ENCODE measurements around the gene ENTHD1. TPM values are rescaled to one million over a fixed set of nuclear protein-coding genes. Genes with fewer than 3 reads are reported as not detected.

Gene ENTHD1
- total RNA-seq, 1 donor from 2014 or later, result not detected

GRCh38 chr22:39707351-39707750, 186.2 kb downstream of the ENTHD1 start:
- Mint-ChIP-seq H3K9me3 (no peaks in the 10 kb centered on the region), H3K4me3 (no peak overlapping the region), H3K4me1 (peaks cover 9% of the 10 kb centered on the region), H3K36me3 (ENCODE audit: low read depth) (no peaks in the 10 kb centered on the region), H3K27ac (ENCODE audit: unreplicated experiment) (no peak overlapping the region), H3K27me3 (ENCODE audit: low read depth) (peaks cover 32% of the 10 kb centered on the region)
- no peak for TF ChIP-seq CTCF (conservative IDR thresholded peaks at IDR 0.05)
- no peak for DNase-seq (ENCODE audit: low read depth, low spot score)

- H3K4me1 Mint-ChIP-seq, result peaks cover 9% of the 10 kb centered on the region
- no peak for TF ChIP-seq CTCF (conservative IDR thresholded peaks at IDR 0.05)
- no peak for DNase-seq (ENCODE audit: low read depth, low spot score)
- H3K27ac Mint-ChIP-seq (ENCODE audit: unreplicated experiment), result peak overlapping the region; percentile 91
- peaks cover 32% of the 10 kb centered on the region for H3K27me3 Mint-ChIP-seq (ENCODE audit: low read depth)
- no peaks in the 10 kb centered on the region for H3K36me3 Mint-ChIP-seq (ENCODE audit: low read depth)
- H3K4me3 Mint-ChIP-seq, result peak overlapping the region; percentile 51
- no peaks in the 10 kb centered on the region for H3K9me3 Mint-ChIP-seq
Measured at GRCh38 chr22:39706376-39707140, 187.0 kb downstream of the ENTHD1 start.

- TF ChIP-seq CTCF (conservative IDR thresholded peaks at IDR 0.05), result no peak
- Mint-ChIP-seq H3K4me3 (no peak overlapping the region), H3K36me3 (ENCODE audit: low read depth) (no peaks in the 10 kb centered on the region), H3K9me3 (no peaks in the 10 kb centered on the region), H3K4me1 (peaks cover 19% of the 10 kb centered on the region), H3K27ac (ENCODE audit: unreplicated experiment) (peak overlapping the region; percentile 27), H3K27me3 (ENCODE audit: low read depth) (peaks cover 29% of the 10 kb centered on the region)
- no peak for DNase-seq (ENCODE audit: low read depth, low spot score)
Measured at GRCh38 chr22:39705386-39705785, 188.2 kb downstream of the ENTHD1 start.

GRCh38 chr22:39703928-39704639, 189.5 kb downstream of the ENTHD1 start:
- Mint-ChIP-seq H3K27ac (ENCODE audit: unreplicated experiment) (no peak overlapping the region), H3K4me3 (no peak overlapping the region), H3K36me3 (ENCODE audit: low read depth) (no peaks in the 10 kb centered on the region), H3K9me3 (no peaks in the 10 kb centered on the region), H3K27me3 (ENCODE audit: low read depth) (peaks cover 21% of the 10 kb centered on the region), H3K4me1 (peaks cover 26% of the 10 kb centered on the region)
- no peak for DNase-seq (ENCODE audit: low read depth, low spot score)
- no peak for TF ChIP-seq CTCF (conservative IDR thresholded peaks at IDR 0.05)

GRCh38 chr22:39703091-39703490, 190.5 kb downstream of the ENTHD1 start:
- H3K4me3 Mint-ChIP-seq, result no peak overlapping the region
- no peak overlapping the region for H3K27ac Mint-ChIP-seq (ENCODE audit: unreplicated experiment)
- DNase-seq (ENCODE audit: low read depth, low spot score), result no peak
- TF ChIP-seq CTCF (conservative IDR thresholded peaks at IDR 0.05), result no peak
- peaks cover 26% of the 10 kb centered on the region for H3K4me1 Mint-ChIP-seq
- no peaks in the 10 kb centered on the region for H3K36me3 Mint-ChIP-seq (ENCODE audit: low read depth)
- H3K27me3 Mint-ChIP-seq (ENCODE audit: low read depth), result peaks cover 14% of the 10 kb centered on the region
- no peaks in the 10 kb centered on the region for H3K9me3 Mint-ChIP-seq
